Measurements from ENCODE around the gene P4HA1.
"Not testable (repeated sequence)": the region's sequence is repeated elsewhere in the genome, so short reads cannot be mapped to it uniquely, and the experiment has no call there.

P4HA1 gene

GRCh38 chr10:72997099-72997498, 99.6 kb downstream of the P4HA1 start:
- Histone ChIP-seq H2AFZ (ENCODE audit: low read depth) (no peak overlapping the region), H3K4me3 (IDR thresholded peaks at IDR 0.05; ENCODE audit: insufficient read depth, low read depth, low read length) (no peak overlapping the region), H4K20me1 (ENCODE audit: insufficient read depth) (no peaks in the 10 kb centered on the region), H3K4me1 (ENCODE audit: low read depth, poor library complexity, severe bottlenecking) (peaks cover 5% of the 10 kb centered on the region), H3K79me2 (ENCODE audit: insufficient read depth, low read depth) (no peaks in the 10 kb centered on the region), H3K36me3 (ENCODE audit: insufficient read depth) (no peaks in the 10 kb centered on the region), H3K27ac (no peak overlapping the region), H3K27me3 (ENCODE audit: insufficient read depth, low read depth) (no peaks in the 10 kb centered on the region), H3K9ac (no peak overlapping the region), H3K4me2 (no peak overlapping the region)
- TF ChIP-seq, protein P1, sequence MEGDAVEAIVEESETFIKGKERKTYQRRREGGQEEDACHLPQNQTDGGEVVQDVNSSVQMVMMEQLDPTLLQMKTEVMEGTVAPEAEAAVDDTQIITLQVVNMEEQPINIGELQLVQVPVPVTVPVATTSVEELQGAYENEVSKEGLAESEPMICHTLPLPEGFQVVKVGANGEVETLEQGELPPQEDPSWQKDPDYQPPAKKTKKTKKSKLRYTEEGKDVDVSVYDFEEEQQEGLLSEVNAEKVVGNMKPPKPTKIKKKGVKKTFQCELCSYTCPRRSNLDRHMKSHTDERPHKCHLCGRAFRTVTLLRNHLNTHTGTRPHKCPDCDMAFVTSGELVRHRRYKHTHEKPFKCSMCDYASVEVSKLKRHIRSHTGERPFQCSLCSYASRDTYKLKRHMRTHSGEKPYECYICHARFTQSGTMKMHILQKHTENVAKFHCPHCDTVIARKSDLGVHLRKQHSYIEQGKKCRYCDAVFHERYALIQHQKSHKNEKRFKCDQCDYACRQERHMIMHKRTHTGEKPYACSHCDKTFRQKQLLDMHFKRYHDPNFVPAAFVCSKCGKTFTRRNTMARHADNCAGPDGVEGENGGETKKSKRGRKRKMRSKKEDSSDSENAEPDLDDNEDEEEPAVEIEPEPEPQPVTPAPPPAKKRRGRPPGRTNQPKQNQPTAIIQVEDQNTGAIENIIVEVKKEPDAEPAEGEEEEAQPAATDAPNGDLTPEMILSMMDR (conservative IDR thresholded peaks at IDR 0.05; ENCODE audit: low read depth, low read length), result no peak

DNA sequence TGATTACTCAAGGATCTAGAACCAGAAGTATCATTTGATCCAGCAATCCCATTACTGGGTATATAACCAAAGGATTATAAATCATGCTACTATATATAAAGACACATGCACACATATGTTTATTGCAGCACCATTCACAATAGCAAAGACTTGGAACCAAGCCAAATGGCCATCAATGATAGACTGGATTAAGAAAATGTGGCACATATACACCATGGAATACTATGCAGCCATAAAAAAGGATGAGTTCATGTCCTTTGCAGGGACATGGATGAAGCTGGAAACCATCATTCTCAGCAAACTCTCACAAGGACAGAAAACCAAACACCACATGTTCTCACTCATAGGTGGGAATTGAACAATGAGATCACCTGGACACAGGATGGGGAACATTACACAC, 101.2 kb downstream of the P4HA1 start:
- not testable (repeated sequence) for H2AFZ ChIP-seq (ENCODE audit: low read depth); H3K4me2 ChIP-seq; H3K9ac ChIP-seq; H3K79me2 ChIP-seq (ENCODE audit: insufficient read depth, low read depth); H3K4me3 ChIP-seq (IDR thresholded peaks at IDR 0.05; ENCODE audit: insufficient read depth, low read depth, low read length); H4K20me1 ChIP-seq (ENCODE audit: insufficient read depth); H3K27ac ChIP-seq; H3K4me1 ChIP-seq (ENCODE audit: low read depth, poor library complexity, severe bottlenecking); H3K36me3 ChIP-seq (ENCODE audit: insufficient read depth); H3K27me3 ChIP-seq (ENCODE audit: insufficient read depth, low read depth)

GRCh38 chr10:72989771-72990170, 106.9 kb downstream of the P4HA1 start:
- H3K27me3 ChIP-seq (ENCODE audit: insufficient read depth, low read depth); H3K9ac ChIP-seq; H4K20me1 ChIP-seq (ENCODE audit: insufficient read depth): not testable (repeated sequence)

GRCh38 chr10:72984618-72985017, 112.0 kb downstream of the P4HA1 start:
- H4K20me1 ChIP-seq (ENCODE audit: insufficient read depth); H3K4me2 ChIP-seq; H3K4me1 ChIP-seq (ENCODE audit: low read depth, poor library complexity, severe bottlenecking); H3K36me3 ChIP-seq (ENCODE audit: insufficient read depth); H3K27me3 ChIP-seq (ENCODE audit: insufficient read depth, low read depth); H3K27ac ChIP-seq; H3K79me2 ChIP-seq (ENCODE audit: insufficient read depth, low read depth); H3K4me3 ChIP-seq (IDR thresholded peaks at IDR 0.05; ENCODE audit: insufficient read depth, low read depth, low read length); H3K9ac ChIP-seq; H2AFZ ChIP-seq (ENCODE audit: low read depth): not testable (repeated sequence)

More at GRCh38 chr10:72989771-72990170, 106.9 kb downstream of the P4HA1 start:
- H3K4me1 ChIP-seq (ENCODE audit: low read depth, poor library complexity, severe bottlenecking); H3K36me3 ChIP-seq (ENCODE audit: insufficient read depth); H2AFZ ChIP-seq (ENCODE audit: low read depth); H3K27ac ChIP-seq; H3K79me2 ChIP-seq (ENCODE audit: insufficient read depth, low read depth); H3K4me3 ChIP-seq (IDR thresholded peaks at IDR 0.05; ENCODE audit: insufficient read depth, low read depth, low read length); H3K4me2 ChIP-seq: not testable (repeated sequence)

DNA sequence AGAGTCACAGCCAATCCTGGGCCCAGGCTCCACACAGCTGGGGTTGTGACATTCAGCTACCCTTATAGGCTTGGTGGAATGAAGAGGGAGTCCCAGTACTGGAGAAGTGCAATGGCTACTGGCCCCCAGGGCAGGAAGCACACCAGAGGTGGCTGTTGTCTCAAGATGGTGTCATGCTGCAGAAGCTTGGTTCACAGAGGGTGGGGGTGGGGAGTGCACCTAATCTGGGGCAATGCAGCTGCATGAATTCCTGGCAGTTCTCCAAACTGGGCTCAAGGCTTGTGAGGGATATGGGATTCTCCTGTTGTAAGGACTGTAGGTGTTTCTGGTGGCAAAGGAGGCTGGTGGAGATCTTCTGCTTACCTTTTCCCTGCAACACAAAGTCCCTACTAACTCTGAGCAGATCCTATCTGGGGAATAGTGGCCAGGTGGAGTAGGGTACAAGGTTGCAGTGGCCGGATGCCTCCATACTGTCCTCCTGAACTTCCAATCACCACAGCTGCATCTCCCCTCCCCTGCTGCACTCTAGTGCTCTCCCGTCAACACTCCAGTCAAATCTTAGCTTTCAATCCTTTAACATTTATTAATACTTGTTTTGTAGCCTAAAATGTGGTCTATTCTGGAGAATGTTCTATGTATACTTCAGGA, 114.7 kb downstream of the P4HA1 start:
- Histone ChIP-seq H3K4me1 (ENCODE audit: low read depth, poor library complexity, severe bottlenecking) (no peaks in the 10 kb centered on the region), H4K20me1 (ENCODE audit: insufficient read depth) (no peaks in the 10 kb centered on the region), H3K4me3 (IDR thresholded peaks at IDR 0.05; ENCODE audit: insufficient read depth, low read depth, low read length) (no peak overlapping the region), H3K27me3 (ENCODE audit: insufficient read depth, low read depth) (no peaks in the 10 kb centered on the region), H3K79me2 (ENCODE audit: insufficient read depth, low read depth) (no peaks in the 10 kb centered on the region), H3K27ac (no peak overlapping the region), H3K4me2 (no peak overlapping the region), H3K9ac (no peak overlapping the region), H2AFZ (ENCODE audit: low read depth) (no peak overlapping the region), H3K36me3 (ENCODE audit: insufficient read depth) (no peaks in the 10 kb centered on the region)
- TF ChIP-seq, protein P1 (conservative IDR thresholded peaks at IDR 0.05; ENCODE audit: low read depth, low read length), result no peak

All from KMS-11 (cell line).